ENCODE data around the gene DDB1. TPM values are rescaled to one million over a fixed set of nuclear protein-coding genes. Genes with fewer than 3 reads are reported as not detected.

Gene DDB1
- polyA plus RNA-seq, 3 donors, result 54.1 to 97.2 (median 86.6) TPM

DNA sequence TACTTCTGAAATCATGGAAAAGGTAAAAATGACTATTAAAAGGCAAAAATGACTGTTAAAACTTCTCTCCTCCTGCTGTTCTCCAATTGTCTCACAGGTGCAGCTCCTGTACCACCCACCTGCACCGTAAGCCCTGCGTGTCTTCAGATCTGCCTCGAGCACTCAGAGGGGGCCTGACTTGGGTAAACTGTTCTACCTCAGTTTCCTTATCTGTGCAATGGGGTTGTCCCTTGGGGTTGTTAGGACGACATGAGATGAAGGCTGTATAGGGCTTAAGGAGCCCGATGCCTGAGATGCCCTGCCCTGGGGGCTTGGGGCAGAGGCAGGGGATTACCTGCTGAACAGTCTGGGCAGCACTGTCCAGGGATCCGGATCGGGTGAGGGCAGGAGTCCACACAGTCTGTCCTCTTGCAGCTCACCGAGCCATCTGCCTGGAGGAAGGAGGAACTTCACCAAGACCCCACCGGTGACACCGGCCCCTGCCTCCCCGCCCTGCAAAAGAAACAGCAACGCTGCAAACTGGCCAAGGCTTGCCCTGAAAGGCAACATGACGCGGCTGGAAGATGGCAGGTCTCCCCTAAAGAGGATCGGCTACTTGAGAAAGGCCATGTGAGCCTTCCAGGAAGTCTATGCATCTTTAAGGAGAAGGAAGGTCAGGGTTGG, 64.2 kb downstream of the DDB1 start:
- H3K9me3 ChIP-seq (replicated peaks in 1 of 2; ENCODE audit: control insufficient read depth in 1 of 2, insufficient read depth in 1 of 2, low read length in 2 of 2), result no peaks in the 10 kb centered on the region
- no peak overlapping the region for H3K4me2 ChIP-seq (replicated peaks; ENCODE audit: extremely low read depth, low read length, poor library complexity, severe bottlenecking)
- H2AFZ ChIP-seq (ENCODE audit: insufficient read depth, low read depth, low read length, poor library complexity, severe bottlenecking), result no peak overlapping the region
- H3K27ac Mint-ChIP-seq, result no peak overlapping the region
- H3K36me3 ChIP-seq (replicated peaks in 1 of 2; ENCODE audit: control insufficient read depth in 1 of 2, insufficient read depth in 2 of 2, low read length in 2 of 2), result no peaks in the 10 kb centered on the region
- no peaks in the 10 kb centered on the region for H3K36me3 Mint-ChIP-seq
- WGBS (ENCODE audit: insufficient coverage), result 89% methylated on average over 9 of the region's 15 CpGs
- no peaks in the 10 kb centered on the region for H3K4me1 Mint-ChIP-seq
- no peaks in the 10 kb centered on the region for H3K79me2 ChIP-seq (ENCODE audit: insufficient read depth, low read length)
- TF ChIP-seq, protein P1, sequence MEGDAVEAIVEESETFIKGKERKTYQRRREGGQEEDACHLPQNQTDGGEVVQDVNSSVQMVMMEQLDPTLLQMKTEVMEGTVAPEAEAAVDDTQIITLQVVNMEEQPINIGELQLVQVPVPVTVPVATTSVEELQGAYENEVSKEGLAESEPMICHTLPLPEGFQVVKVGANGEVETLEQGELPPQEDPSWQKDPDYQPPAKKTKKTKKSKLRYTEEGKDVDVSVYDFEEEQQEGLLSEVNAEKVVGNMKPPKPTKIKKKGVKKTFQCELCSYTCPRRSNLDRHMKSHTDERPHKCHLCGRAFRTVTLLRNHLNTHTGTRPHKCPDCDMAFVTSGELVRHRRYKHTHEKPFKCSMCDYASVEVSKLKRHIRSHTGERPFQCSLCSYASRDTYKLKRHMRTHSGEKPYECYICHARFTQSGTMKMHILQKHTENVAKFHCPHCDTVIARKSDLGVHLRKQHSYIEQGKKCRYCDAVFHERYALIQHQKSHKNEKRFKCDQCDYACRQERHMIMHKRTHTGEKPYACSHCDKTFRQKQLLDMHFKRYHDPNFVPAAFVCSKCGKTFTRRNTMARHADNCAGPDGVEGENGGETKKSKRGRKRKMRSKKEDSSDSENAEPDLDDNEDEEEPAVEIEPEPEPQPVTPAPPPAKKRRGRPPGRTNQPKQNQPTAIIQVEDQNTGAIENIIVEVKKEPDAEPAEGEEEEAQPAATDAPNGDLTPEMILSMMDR (IDR thresholded peaks at IDR 0.05), result no peak
- H4K20me1 ChIP-seq (ENCODE audit: insufficient read depth, low read length), result no peaks in the 10 kb centered on the region
- peaks cover 0 to 2% (median 0%) of the 10 kb centered on the region in 7 donors for H3K9me3 Mint-ChIP-seq
- no peak for DNase-seq
- no peaks in the 10 kb centered on the region for H3K27me3 ChIP-seq (ENCODE audit: control insufficient read depth in 2 of 2, insufficient read depth in 2 of 2, low read length in 2 of 2)
- H3K9ac ChIP-seq (ENCODE audit: insufficient read depth, low read length, poor library complexity, severe bottlenecking), result no peak overlapping the region
- no peaks in the 10 kb centered on the region for H3K4me1 ChIP-seq (ENCODE audit: control insufficient read depth in 1 of 2, insufficient read depth in 2 of 2, low read length in 2 of 2)
- H3K27ac ChIP-seq (ENCODE audit: low read depth in 1 of 2, low read length in 2 of 2), result no peak overlapping the region
- no peak overlapping the region for H3K4me3 Mint-ChIP-seq
- H3K27me3 Mint-ChIP-seq (ENCODE audit: low read depth in 3 of 3), result peaks cover 0 to 4% (median 3%) of the 10 kb centered on the region in 3 donors
- intact Hi-C loops (cut with micrococcal nuclease), result no loop called here
- no peak overlapping the region for H3K4me3 ChIP-seq (replicated peaks in 1 of 3; ENCODE audit: low read depth in 2 of 3, low read length in 3 of 3)

DNA sequence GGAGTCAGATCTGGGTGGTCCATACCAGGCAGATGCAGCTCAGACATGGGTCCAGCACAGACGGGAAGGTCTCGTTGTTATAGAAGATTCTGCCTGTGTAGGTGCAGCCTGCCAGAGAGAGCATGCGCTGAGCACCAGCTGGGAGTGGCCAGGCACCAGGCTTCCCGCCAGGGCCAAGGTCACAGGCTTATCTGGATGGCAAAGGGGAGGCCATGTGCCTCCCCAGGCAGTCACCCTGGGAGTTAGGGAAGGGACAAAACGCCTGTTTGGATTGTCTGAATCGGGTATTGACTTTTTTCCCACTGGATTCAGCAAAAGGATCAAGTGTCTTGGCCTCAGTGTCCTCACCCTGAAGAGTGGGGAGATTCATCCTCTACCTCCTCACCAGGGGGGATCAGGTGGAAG, 65.5 kb downstream of the DDB1 start:
- Histone ChIP-seq H3K27me3 (ENCODE audit: control insufficient read depth in 2 of 2, insufficient read depth in 2 of 2, low read length in 2 of 2) (no peaks in the 10 kb centered on the region), H3K4me1 (ENCODE audit: control insufficient read depth in 1 of 2, insufficient read depth in 2 of 2, low read length in 2 of 2) (no peaks in the 10 kb centered on the region), H3K4me2 (replicated peaks; ENCODE audit: extremely low read depth, low read length, poor library complexity, severe bottlenecking) (no peak overlapping the region), H2AFZ (ENCODE audit: insufficient read depth, low read depth, low read length, poor library complexity, severe bottlenecking) (no peak overlapping the region), H3K79me2 (ENCODE audit: insufficient read depth, low read length) (no peaks in the 10 kb centered on the region), H3K27ac (ENCODE audit: low read depth in 1 of 2, low read length in 2 of 2) (no peak overlapping the region), H4K20me1 (ENCODE audit: insufficient read depth, low read length) (no peaks in the 10 kb centered on the region), H3K4me3 (replicated peaks in 1 of 3; ENCODE audit: low read depth in 2 of 3, low read length in 3 of 3) (no peak overlapping the region), H3K9ac (ENCODE audit: insufficient read depth, low read length, poor library complexity, severe bottlenecking) (no peak overlapping the region), H3K36me3 (replicated peaks in 1 of 2; ENCODE audit: control insufficient read depth in 1 of 2, insufficient read depth in 2 of 2, low read length in 2 of 2) (no peaks in the 10 kb centered on the region), H3K9me3 (replicated peaks in 1 of 2; ENCODE audit: control insufficient read depth in 1 of 2, insufficient read depth in 1 of 2, low read length in 2 of 2) (no peaks in the 10 kb centered on the region)
- intact Hi-C loops (cut with micrococcal nuclease), result no loop called here
- Mint-ChIP-seq H3K36me3 (no peaks in the 10 kb centered on the region), H3K27me3 (ENCODE audit: low read depth in 3 of 3) (peaks cover 0 to 4% (median 3%) of the 10 kb centered on the region in 3 donors), H3K4me3 (no peak overlapping the region), H3K9me3 (peaks cover 0 to 2% (median 0%) of the 10 kb centered on the region in 7 donors), H3K4me1 (no peaks in the 10 kb centered on the region), H3K27ac (no peak overlapping the region)
- DNase-seq, result no peak
- 98% methylated on average over 4 of the region's 6 CpGs for WGBS (ENCODE audit: insufficient coverage)
- TF ChIP-seq, protein P1 (IDR thresholded peaks at IDR 0.05), result no peak

Measured in CD14-positive monocyte (primary cell).